Astrocyte (in vitro differentiated cells and primary cell): ENCODE data around the gene NOS1.

ENCODE experiments used
- CTCF ChIP-seq: IDR thresholded peaks from 2 replicates; pipeline ENCODE4 v1.5.1; 2011; ENCODE audit warnings: low read depth, mild to moderate bottlenecking, inconsistent platforms, low read length, moderate library complexity; ENCODE audit not compliant: insufficient read depth
- EZH2 ChIP-seq: IDR thresholded peaks from 2 replicates; pipeline ENCODE4 v1.6.1; 2012; ENCODE audit warnings: mild to moderate bottlenecking, low read length, inconsistent platforms; ENCODE audit not compliant: insufficient read depth

GRCh38 chr12:117161460-117162166 is 199.8 kb downstream of the NOS1 start:
- TF ChIP-seq CTCF (no peak), EZH2 (no peak)
